AG09319 (cell line): Measurements from ENCODE around the gene GRIN1.

Experiments
- DNase-seq: peaks from one replicate; pipeline ENCODE4 v3.0.0-alpha.2; 2010; ENCODE audit warnings: low read depth; ENCODE audit errors: extremely low read depth
- CTCF ChIP-seq: IDR thresholded peaks from 2 replicates; pipeline ENCODE4 v1.5.1; 2011; ENCODE audit warnings: low read depth, mild to moderate bottlenecking, inconsistent platforms, low read length, moderate library complexity

The GRIN1 gene

GRCh38 chr9:137160054-137160425 is 21.1 kb downstream of the GRIN1 start:
- no peak for DNase-seq
- TF ChIP-seq CTCF, result no peak

GRCh38 chr9:137160716-137161557 is 22.0 kb downstream of the GRIN1 start:
- TF ChIP-seq CTCF, result no peak
- DNase-seq, result no peak

GRCh38 chr9:137161558-137162486 is 22.9 kb downstream of the GRIN1 start:
- no peak for TF ChIP-seq CTCF
- DNase-seq, result no peak

- no peak for DNase-seq
- TF ChIP-seq CTCF, result no peak
These were observed 23.8 kb downstream of the GRIN1 start for GRCh38 chr9:137162505-137163364.

GRCh38 chr9:137163365-137163715 is 24.4 kb downstream of the GRIN1 start:
- TF ChIP-seq CTCF, result no peak
- DNase-seq, result no peak

- TF ChIP-seq CTCF, result no peak
- DNase-seq, result no peak
These were observed 24.9 kb downstream of the GRIN1 start for GRCh38 chr9:137163805-137164204.
